AML-193 (cell line): Measurements from ENCODE around the gene GAGE10.

Experiments used
- DNase-seq, 2 experiments: peaks; one replicate each; lab custom pipeline; 2025; lab: John Stamatoyannopoulos, UW

GAGE10 gene

DNA sequence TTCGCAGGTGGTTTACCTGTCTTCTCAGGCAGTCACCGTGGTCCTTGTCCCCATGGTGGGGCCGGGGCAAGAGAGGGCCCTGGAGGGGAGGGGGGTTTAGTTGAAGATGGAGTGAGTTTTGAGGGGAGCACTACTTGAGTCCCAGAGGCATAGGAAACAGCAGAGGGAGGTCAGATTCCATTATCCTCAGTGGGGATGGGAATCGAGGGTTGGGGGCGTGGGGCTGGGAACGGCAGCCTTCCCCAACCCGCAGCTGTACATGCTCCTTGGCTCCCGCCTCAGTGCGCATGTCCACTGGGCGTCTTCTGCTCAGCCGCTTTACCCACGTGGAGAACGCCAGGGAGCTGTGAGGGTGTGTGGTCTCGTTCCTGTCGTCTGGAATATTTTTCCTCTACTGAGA lies at the start of gene GAGE10:
TSS of gene GAGE10 (plus strand) at position 301 of the 400 bp plus-strand sequence. CDS start 1,214 bp downstream, outside the sequence.
- no peak for DNase-seq

- no peak for DNase-seq
These were observed 48.8 kb upstream of the GAGE10 start for GRCh38 chrX:49254639-49255038.

DNA sequence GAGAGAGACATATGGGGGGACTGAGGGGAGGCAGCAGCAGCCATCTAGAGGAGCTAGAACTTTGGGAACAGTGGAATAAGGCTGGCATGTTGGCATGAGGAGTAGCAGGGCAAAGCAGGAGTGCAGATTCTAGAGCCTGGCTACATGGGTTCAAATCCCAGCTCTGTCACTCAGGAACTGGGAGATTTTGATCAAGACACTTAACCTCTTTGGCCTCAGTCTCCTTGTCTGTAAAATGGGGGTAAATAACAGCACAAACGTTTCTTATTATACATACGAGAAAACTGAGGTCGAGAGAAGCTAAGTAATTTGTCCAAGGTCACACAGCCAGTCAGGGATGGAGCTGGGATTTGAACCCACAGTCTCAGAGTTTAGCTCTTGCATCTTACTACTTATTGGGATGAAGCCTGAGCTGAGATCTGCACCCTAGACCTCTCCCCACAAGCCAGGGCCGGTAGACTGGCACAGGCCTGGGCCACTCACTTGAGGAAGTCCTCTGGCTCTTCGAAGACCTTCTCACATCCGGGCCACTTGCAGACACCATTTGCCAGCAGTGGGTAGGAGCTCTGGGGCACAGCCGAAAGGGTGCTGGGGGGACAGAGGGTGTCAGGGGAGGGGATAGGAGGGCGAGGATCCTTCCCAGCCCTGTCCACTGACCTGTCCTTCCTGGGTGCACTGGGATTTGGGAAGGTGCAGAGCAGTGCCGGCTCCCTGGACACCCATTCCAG lies 47.0 kb upstream of the GAGE10 start:
- no peak for DNase-seq

DNA sequence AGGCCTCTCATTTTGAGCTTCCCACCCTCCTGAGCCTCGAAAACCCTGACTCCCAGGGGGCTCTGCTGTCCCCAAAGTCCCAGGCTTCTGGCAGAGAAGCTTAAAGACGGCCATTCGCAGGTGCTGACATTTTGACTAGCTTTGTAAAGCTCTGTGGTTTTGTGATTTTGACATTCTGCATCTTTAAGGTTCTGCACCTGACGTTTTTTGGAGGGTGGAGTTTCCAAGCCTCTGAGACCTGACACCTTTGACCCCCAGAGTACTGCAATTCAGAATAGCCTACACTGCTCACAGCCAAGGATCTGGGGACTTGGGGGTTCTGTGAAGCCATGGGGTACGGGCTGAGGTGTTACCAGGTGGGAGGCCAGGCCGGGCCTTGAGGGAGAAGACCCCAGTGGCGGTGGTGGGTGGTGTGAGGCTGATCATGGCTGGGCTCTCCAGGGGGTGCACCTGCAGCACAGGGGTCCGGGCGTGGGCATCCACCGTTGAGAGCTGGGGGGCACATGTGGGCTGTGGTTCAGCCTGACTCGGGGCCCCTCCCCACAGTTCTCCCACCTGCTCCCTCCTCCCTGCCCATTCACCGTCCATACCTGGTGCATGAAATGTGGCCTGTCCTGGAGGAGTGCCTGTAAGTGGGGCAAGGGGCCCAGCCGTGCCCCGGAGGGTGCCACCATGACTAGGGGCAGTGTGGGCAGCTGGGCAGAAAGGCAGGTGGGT lies 46.2 kb upstream of the GAGE10 start:
- DNase-seq: no peak

DNA sequence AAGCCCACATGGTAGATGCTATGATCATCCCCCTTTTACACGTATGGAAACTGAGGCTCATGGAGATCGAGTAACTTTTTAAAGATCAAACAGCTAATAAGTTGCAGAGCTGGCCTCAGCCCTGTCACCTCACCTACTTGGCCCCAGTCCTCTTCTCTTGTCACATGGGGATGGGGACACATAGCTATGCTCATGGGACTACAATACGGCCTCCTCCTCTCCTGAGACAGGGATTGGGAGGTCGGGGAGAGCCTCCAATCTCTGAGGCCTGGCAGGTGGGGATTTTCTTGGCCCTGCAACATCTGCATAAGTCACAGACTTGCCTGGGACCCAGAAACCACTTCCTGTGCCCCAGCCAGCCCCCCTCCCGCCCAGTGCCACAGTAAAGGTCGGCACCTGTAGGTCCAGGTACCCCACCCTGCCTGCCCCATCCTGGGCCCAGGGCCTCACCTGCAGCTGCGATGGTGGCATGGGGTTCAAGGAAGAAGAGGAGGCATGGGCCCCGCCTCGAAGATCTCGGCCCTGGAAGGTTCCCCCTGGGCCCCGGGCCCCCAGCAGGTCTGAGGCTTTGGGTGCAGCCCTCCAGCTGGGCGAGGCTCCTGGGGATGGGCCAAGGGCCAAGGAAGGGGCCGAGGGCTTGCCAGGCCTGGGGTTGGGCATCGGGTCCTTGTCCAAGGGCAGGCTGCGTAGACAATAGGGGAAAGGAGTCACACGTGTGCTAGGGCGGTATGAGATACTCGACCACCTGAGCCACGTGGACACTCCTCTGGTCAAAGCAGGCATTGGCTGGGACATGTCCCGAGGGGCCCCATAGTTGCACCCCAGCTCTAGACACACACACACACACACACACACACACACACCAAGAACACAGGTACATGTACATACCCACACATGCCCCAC lies 45.3 kb upstream of the GAGE10 start:
- no peak for DNase-seq

- DNase-seq: no peak
These were observed 44.7 kb upstream of the GAGE10 start for GRCh38 chrX:49258749-49259124.

GRCh38 chrX:49260221-49260985 lies 43.0 kb upstream of the GAGE10 start:
- DNase-seq: no peak

DNA sequence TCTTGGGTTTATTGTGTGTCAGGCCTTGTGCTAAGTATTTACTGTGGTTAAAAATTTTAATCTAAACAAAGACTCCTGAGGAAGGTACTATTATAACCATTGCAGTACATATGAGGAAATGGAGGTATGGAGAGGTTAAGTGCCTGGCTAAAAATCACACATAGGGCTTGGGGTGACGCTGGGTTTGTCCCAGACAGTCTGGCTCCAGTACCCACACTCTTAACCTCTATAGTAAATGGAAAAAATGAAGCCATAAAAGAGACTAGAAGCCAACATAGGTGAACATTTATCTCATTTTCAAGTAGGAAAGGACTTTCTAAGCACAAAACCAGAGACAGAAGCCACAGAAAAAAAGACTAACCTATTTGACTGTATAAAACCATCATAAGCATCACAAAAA lies 40.8 kb upstream of the GAGE10 start:
- DNase-seq: no peak

DNA sequence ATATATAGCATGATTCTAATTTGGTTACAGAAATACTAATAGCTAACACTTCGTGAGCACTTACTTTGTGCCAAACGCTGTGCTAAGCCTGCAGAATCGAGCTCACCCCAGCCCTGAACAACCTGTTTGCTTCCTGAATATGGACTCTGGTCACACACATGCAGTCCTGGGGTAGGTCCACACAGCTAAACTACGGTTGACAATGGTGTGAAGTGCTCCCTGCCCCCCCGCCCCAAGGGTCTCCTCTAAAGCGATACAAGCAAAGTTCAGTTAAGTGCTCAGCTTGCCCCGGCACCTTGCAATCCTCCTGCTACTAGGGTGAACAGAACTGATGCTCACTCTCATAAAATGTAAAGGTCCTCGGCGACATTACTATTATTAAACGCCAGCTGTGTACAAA lies 39.8 kb upstream of the GAGE10 start:
- DNase-seq: no peak

DNA sequence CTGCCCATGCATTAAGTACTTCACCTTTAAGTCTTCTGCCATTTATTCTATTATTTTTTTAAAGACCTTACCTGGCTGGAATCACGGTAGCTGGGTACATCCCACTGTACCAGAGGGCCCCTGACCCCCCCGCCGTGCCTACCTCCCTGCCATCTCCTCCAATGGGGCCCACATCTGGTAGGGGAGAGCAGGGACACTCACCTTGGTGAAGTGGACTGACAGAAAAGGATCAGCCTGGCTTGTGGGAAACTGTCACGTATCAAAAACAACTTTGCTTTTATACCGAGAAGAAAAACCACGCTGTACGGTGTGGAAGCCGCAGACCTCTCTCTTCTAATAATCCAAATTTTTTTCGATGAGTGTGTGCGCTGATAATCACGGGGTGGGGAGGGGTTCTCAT lies 39.0 kb upstream of the GAGE10 start, which contains the start of gene FOXP3:
TSS of gene FOXP3 (minus strand) at position 251 of the 400 bp plus-strand sequence. CDS start 6,205 bp downstream, outside the sequence.
- DNase-seq: no peak

- no peak for DNase-seq
These were observed 36.7 kb upstream of the GAGE10 start for GRCh38 chrX:49266523-49267445.

- no peak for DNase-seq
These were observed 34.8 kb upstream of the GAGE10 start for GRCh38 chrX:49268702-49269009.

DNA sequence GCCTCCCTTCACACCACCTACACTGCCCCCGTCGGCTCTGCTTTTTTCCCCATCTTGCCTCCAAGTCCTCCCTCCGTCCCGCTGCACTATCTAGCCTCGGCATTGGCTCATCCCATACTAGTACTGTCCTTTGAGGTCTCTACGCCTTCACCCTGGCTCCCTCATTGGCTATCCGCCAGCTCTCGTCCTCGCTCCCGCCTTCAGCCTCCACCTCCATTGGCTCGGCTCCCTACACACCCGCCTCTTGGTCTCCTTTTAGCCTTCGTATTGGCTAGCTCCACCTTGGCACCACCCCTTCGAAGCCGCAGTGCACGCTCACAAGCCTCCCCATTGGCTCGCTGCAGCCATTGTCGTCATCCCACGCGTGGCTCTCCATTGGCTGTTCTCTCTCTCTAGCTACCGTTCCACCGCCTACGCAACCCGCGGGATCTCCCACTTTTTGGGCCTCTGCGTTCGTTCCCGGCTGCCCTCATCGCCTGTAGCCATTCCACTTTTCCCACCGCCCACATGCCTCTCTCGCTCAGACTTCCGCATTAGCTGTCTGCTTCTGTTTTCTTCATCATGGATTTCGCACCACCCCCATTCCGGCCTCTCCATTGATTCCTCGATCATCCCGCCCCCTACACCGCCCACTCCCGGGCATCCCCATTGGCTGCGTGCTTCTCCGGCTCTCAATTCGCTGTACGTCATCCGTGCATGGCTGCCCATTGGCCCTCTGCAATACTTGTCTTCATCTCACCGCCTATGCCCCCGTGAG lies 34.3 kb upstream of the GAGE10 start:
- DNase-seq: peak; percentile 86 to 91

DNA sequence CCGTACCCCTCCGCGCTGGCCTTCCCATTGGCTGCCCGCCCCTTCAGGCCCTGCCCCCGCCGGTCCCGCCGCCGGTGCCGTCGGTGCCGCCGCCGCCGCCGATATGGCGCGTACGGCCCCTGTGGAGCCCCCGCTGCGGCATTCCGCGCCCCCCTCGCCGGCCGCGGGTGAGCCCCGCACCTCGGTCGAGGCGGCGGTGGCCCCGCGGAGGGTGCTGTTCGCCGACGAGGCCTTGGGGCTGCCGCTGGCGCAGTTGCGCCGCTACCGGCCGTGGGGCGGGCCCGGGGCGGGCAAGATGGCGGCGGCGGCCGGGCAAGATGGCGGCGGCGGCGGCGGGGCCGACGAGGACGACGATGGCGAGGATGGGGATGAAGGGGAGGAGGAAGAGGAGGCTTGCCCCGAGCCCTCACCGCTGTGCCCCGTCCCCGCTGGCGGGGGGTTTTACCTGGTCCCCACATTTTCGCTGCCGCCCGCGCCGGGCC lies 33.6 kb upstream of the GAGE10 start, which contains the start of gene PPP1R3F:
TSS of gene PPP1R3F (plus strand) at position 27 of the 482 bp plus-strand sequence. CDS start at position 104, 77 bp downstream.
- no peak for DNase-seq

GRCh38 chrX:49270249-49270921 lies 33.1 kb upstream of the GAGE10 start:
- no peak for DNase-seq

DNA sequence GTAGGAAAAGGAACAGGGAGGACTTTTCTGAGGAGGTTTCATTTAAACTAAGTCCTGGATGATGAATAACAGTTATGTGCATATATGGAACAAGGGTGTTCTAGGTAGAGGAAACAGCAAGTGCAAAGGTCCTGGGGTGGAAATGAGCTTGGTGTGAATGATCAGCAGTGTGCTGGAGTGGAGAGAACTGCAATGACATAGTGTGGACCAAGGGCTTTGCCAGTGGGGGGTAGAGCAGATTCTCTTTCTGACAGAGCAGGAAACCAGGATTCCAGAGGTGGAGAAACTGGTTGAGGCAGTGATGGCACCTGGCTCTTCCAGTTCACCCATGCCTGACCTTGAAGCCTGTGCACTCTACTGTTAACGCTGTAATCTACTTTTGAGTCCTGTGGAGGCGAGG lies 32.1 kb upstream of the GAGE10 start:
- no peak for DNase-seq

GRCh38 chrX:49272421-49272820 lies 31.0 kb upstream of the GAGE10 start:
- no peak for DNase-seq

DNA sequence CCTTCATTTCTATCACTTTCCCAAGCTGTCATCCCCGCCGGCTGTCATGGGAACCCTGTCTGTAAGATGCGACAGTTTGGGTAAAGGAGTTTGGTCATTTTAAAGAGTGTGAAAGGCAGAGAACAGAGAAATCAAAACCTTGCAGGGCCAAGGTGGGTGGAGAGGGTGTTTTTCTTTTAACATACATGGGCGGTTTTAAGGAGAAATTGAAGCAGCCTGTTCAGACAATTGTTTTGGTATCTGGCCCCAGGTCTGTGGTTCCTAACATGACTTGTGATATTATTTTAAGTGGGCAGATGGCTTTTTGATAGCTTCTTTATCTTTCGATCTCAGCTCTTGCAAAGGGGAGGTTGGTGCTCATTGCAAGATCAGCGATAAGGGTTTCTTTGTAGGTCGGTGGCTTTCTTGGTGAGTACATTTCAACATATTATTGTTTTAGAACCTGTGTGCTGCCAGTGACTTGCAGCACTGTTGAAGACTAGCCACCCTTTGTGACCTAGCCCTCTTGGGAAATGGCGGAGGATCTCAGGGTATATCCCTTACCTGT lies 30.2 kb upstream of the GAGE10 start:
- no peak for DNase-seq

GRCh38 chrX:49276207-49276606 lies 27.2 kb upstream of the GAGE10 start:
- DNase-seq: no peak
